ENCODE data around the gene ZNF768. TPM values are rescaled to one million over a fixed set of nuclear protein-coding genes. Genes with fewer than 3 reads are reported as not detected.
A peak's percentile ranks its signal among the peaks of the same experiment; 100 is the strongest.

The ZNF768 gene
- total and polyA plus RNA-seq, 2 of the 13 experiments (the other 11 are each of a cell fraction or from before 2014, with no cell fraction given), result 26.7 to 34.4 TPM

DNA sequence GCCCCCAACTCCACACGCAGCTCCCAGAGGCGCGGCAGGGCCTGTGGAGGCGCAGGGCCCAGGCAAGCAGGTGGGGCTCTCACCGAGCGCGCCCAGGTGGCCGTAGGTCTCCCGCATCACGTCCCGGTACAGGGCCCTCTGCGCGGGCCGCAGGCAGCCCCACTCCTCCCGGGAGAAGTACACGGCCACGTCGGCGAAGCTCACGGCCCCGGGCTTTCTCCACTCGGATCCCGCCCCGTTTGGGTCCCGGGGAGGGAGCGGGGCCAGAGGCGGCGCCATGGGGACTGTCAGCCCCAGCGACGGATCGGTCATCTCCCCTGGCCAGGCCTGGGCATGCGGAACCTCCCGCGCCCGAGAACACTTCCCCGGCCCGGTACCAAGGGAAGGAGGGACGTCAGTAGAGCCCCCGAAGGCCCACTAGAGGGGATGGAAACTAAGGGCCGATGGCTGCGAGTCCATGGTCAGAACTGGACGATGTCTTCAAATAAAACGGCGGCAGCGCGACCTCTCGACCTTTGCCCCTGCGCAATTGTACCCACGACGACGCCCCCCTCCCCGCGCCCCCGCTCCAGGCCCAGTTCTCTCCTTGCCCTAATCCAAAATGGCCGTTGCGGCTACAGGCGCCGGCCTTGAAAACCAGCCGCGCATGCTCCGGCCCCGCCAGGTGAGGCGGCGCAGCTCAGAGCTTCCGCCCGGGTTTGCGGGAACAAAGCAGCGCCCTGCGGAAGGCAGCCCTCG is 8.2 kb upstream of the ZNF768 start, which contains the start of gene ZNF747 (continued):
- TF ChIP-seq, protein P1, sequence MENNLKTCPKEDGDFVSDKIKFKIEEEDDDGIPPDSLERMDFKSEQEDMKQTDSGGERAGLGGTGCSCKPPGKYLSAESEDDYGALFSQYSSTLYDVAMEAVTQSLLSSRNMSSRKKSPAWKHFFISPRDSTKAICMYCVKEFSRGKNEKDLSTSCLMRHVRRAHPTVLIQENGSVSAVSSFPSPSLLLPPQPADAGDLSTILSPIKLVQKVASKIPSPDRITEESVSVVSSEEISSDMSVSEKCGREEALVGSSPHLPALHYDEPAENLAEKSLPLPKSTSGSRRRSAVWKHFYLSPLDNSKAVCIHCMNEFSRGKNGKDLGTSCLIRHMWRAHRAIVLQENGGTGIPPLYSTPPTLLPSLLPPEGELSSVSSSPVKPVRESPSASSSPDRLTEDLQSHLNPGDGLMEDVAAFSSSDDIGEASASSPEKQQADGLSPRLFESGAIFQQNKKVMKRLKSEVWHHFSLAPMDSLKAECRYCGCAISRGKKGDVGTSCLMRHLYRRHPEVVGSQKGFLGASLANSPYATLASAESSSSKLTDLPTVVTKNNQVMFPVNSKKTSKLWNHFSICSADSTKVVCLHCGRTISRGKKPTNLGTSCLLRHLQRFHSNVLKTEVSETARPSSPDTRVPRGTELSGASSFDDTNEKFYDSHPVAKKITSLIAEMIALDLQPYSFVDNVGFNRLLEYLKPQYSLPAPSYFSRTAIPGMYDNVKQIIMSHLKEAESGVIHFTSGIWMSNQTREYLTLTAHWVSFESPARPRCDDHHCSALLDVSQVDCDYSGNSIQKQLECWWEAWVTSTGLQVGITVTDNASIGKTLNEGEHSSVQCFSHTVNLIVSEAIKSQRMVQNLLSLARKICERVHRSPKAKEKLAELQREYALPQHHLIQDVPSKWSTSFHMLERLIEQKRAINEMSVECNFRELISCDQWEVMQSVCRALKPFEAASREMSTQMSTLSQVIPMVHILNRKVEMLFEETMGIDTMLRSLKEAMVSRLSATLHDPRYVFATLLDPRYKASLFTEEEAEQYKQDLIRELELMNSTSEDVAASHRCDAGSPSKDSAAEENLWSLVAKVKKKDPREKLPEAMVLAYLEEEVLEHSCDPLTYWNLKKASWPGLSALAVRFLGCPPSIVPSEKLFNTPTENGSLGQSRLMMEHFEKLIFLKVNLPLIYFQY (CRISPR knock-in tag; IDR thresholded peaks at IDR 0.05; ENCODE audit: borderline replicate concordance), result peak; percentile 93
- TF ChIP-seq U2AF1 (optimal IDR thresholded peaks at IDR 0.05; ENCODE audit: low read depth, low read length) (peak; percentile 97), MXD4 (CRISPR knock-in tag; IDR thresholded peaks at IDR 0.05) (peak; percentile 80; the same call in 1 of the 2 replicates), MAF1 (CRISPR knock-in tag; IDR thresholded peaks at IDR 0.05; ENCODE audit: borderline replicate concordance) (no peak), NAIF1 (CRISPR knock-in tag; IDR thresholded peaks at IDR 0.05; ENCODE audit: borderline replicate concordance) (peak; percentile 78; the same call in 1 of the 2 replicates), ZNF788 (CRISPR knock-in tag; IDR thresholded peaks at IDR 0.05; ENCODE audit: borderline replicate concordance) (peak; percentile 93), ZNF367 (CRISPR knock-in tag; IDR thresholded peaks at IDR 0.05; ENCODE audit: borderline replicate concordance) (no peak), TARDBP (CRISPR knock-in tag; IDR thresholded peaks at IDR 0.05) (peak; percentile 85), ZFYVE20 (CRISPR knock-in tag; IDR thresholded peaks at IDR 0.05; ENCODE audit: borderline replicate concordance, low read depth) (no peak), SCMH1 (CRISPR knock-in tag; IDR thresholded peaks at IDR 0.05; ENCODE audit: borderline replicate concordance) (no peak), JARID2 (CRISPR knock-in tag; IDR thresholded peaks at IDR 0.05; ENCODE audit: insufficient replicate concordance) (no peak), RFXANK (CRISPR knock-in tag; IDR thresholded peaks at IDR 0.05) (peak; percentile 30; the same call in 1 of the 2 replicates), TAF1 (CRISPR knock-in tag; IDR thresholded peaks at IDR 0.05) (peak; percentile 85; the same call in 1 of the 2 replicates), SRF (IDR thresholded peaks at IDR 0.05; ENCODE audit: low read depth, low read length) (no peak)
- TF ChIP-seq, protein P2, sequence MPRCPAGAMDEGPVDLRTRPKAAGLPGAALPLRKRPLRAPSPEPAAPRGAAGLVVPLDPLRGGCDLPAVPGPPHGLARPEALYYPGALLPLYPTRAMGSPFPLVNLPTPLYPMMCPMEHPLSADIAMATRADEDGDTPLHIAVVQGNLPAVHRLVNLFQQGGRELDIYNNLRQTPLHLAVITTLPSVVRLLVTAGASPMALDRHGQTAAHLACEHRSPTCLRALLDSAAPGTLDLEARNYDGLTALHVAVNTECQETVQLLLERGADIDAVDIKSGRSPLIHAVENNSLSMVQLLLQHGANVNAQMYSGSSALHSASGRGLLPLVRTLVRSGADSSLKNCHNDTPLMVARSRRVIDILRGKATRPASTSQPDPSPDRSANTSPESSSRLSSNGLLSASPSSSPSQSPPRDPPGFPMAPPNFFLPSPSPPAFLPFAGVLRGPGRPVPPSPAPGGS (CRISPR knock-in tag; IDR thresholded peaks at IDR 0.05), result no peak
- TF ChIP-seq, protein P3, sequence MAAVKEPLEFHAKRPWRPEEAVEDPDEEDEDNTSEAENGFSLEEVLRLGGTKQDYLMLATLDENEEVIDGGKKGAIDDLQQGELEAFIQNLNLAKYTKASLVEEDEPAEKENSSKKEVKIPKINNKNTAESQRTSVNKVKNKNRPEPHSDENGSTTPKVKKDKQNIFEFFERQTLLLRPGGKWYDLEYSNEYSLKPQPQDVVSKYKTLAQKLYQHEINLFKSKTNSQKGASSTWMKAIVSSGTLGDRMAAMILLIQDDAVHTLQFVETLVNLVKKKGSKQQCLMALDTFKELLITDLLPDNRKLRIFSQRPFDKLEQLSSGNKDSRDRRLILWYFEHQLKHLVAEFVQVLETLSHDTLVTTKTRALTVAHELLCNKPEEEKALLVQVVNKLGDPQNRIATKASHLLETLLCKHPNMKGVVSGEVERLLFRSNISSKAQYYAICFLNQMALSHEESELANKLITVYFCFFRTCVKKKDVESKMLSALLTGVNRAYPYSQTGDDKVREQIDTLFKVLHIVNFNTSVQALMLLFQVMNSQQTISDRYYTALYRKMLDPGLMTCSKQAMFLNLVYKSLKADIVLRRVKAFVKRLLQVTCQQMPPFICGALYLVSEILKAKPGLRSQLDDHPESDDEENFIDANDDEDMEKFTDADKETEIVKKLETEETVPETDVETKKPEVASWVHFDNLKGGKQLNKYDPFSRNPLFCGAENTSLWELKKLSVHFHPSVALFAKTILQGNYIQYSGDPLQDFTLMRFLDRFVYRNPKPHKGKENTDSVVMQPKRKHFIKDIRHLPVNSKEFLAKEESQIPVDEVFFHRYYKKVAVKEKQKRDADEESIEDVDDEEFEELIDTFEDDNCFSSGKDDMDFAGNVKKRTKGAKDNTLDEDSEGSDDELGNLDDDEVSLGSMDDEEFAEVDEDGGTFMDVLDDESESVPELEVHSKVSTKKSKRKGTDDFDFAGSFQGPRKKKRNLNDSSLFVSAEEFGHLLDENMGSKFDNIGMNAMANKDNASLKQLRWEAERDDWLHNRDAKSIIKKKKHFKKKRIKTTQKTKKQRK (IDR thresholded peaks at IDR 0.05; ENCODE audit: low read length), result no peak

Data from HepG2 (cell line).